Activated naive CD4-positive, alpha-beta T cell treated with anti-CD3 and anti-CD28 coated beads, Interleukin-2, amount 50 U/mL, for 24 hours (primary cell): ENCODE data around the gene RPH3AL.
"Not testable (repeated sequence)": the region's sequence is repeated elsewhere in the genome, so short reads cannot be mapped to it uniquely, and the experiment has no call there.

Experiments
- H3K27ac Mint-ChIP-seq: one replicate; pipeline ENCODE4 v1.8.0; 2021; ENCODE audit warnings: mild to moderate bottlenecking, mixed read lengths
- H3K27me3 Mint-ChIP-seq: one replicate; pipeline ENCODE4 v1.8.0; 2021; ENCODE audit warnings: mixed read lengths
- H3K36me3 Mint-ChIP-seq: one replicate; pipeline ENCODE4 v1.8.0; 2021; ENCODE audit warnings: mixed read lengths
- H3K4me1 Mint-ChIP-seq: one replicate; pipeline ENCODE4 v1.8.0; 2021; ENCODE audit warnings: mixed read lengths
- H3K4me3 Mint-ChIP-seq: one replicate; pipeline ENCODE4 v1.8.0; 2021; ENCODE audit warnings: mild to moderate bottlenecking, mixed read lengths
- H3K9me3 Mint-ChIP-seq: one replicate; pipeline ENCODE4 v1.8.0; 2021; ENCODE audit warnings: mixed read lengths

RPH3AL gene

DNA sequence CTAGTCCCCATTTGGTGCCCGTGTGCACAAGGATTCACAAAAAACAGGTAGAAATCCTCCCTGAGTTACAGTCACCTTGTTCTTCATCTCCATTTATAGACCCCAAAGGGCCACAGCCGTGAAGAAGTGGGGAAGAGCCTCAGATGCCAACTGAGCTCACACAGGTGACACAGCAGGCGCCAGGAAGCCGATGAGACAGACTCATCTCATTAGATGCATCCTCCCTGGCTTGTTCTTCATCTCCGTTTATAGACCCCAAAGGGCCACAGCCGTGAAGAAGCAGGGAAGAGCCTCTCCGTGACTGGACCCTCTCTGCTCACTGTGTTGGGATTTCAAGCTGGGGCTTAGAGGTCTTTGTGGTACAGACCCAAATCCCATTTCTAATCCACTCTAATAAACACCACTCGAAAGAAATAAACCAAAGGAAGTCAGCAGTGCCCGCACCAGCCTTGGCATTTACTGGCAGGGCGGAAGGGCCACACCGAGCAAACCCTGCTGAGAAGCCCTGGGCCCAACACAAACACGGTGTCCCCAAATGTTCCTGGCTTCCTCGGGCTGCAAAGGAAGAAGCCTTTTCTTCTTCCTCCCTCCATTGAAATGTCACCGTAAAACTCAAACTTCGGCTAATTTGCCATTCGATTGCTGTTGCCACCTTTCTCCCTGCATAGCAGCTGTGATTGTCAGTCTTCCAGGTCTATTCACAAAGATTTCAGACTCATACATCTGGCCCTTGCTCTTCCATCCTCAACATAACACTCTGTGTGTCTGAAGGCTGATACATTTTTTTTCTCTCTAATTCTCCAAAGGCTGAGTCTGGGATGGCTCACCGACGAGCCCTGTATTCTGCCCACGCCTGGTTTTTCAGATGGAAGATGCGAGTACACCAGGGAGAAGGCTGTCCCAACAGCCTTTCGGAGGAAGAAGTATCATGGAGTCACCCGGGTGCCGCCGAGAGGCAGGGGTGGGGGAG lies 126.2 kb downstream of the RPH3AL start:
- no peaks in the 10 kb centered on the region for H3K4me1 Mint-ChIP-seq
- no peaks in the 10 kb centered on the region for H3K9me3 Mint-ChIP-seq
- no peak overlapping the region for H3K27ac Mint-ChIP-seq
- H3K36me3 Mint-ChIP-seq = no peaks in the 10 kb centered on the region
- H3K27me3 Mint-ChIP-seq = no peaks in the 10 kb centered on the region
- no peak overlapping the region for H3K4me3 Mint-ChIP-seq

- Mint-ChIP-seq H3K4me3 (no peak overlapping the region), H3K4me1 (no peaks in the 10 kb centered on the region), H3K27me3 (no peaks in the 10 kb centered on the region), H3K9me3 (no peaks in the 10 kb centered on the region), H3K36me3 (no peaks in the 10 kb centered on the region), H3K27ac (no peak overlapping the region)
Measured at GRCh38 chr17:225551-225950, 127.1 kb downstream of the RPH3AL start.

DNA sequence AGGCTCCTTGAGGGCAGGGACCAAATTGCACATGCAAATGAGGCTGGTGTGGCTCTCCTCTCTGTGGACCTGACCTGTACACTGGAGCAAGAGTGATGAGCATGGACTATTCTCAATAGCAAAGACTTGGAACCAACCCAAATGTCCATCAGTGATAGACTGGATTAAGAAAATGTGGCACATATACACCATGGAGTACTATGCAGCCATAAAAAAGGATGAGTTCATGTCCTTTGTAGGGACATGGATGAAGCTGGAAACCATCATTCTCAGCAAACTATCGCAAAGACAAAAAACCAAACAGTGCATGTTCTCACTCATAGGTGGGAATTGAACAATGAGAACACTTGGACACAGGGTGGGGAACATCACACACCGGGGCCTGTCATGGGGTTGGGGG lies 128.0 kb downstream of the RPH3AL start:
- not testable (repeated sequence) for H3K27ac Mint-ChIP-seq, H3K4me3 Mint-ChIP-seq, H3K4me1 Mint-ChIP-seq, H3K27me3 Mint-ChIP-seq, H3K9me3 Mint-ChIP-seq, H3K36me3 Mint-ChIP-seq

DNA sequence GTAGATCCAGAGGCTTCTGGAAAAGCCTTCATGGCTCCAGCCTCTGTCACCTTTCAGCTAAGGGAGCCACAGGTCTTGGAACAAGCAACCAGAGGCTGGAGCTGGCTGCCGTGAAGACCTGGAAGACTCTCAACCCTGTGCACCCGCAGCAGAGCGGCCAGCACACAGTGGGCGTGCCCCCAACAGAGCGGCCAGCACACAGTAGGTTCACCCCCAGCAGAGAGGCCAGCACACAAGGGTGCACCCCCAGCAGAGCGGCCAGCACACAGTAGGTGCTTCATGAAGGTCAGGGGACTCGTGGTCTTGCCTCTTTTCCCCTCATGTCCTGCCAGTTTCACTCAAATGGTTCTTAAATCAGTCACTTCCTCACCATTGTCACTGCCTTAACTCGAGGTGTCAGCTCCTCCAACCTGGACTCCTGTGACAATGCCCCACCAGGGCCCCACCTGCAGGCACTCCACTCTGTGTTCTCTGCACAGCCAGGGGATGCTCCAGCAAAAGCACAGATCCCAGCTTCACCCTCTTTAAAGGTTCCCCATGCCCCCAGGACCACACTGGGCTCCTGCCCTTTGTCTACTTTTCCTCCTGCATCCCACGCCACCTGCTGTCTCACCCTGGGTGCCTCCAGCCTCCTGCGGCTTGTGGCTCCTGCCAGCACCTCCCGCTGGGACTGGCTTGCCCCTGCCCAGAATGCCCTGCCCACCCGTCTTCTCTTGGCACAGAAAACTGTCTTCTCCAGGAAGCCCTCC lies 128.7 kb downstream of the RPH3AL start:
- Mint-ChIP-seq H3K27ac (no peak overlapping the region), H3K36me3 (no peaks in the 10 kb centered on the region), H3K4me1 (no peaks in the 10 kb centered on the region), H3K4me3 (no peak overlapping the region), H3K27me3 (no peaks in the 10 kb centered on the region), H3K9me3 (no peaks in the 10 kb centered on the region)

- H3K9me3 Mint-ChIP-seq = no peaks in the 10 kb centered on the region
- no peaks in the 10 kb centered on the region for H3K27me3 Mint-ChIP-seq
- H3K4me3 Mint-ChIP-seq = no peak overlapping the region
- H3K27ac Mint-ChIP-seq = peak overlapping the region; percentile 41
- no peaks in the 10 kb centered on the region for H3K36me3 Mint-ChIP-seq
- H3K4me1 Mint-ChIP-seq = no peaks in the 10 kb centered on the region
Measured at GRCh38 chr17:222172-222571, 130.4 kb downstream of the RPH3AL start.

- H3K27me3 Mint-ChIP-seq = no peaks in the 10 kb centered on the region
- H3K36me3 Mint-ChIP-seq = no peaks in the 10 kb centered on the region
- no peaks in the 10 kb centered on the region for H3K9me3 Mint-ChIP-seq
- no peak overlapping the region for H3K4me3 Mint-ChIP-seq
- no peak overlapping the region for H3K27ac Mint-ChIP-seq
- H3K4me1 Mint-ChIP-seq = no peaks in the 10 kb centered on the region
Measured at GRCh38 chr17:219696-220095, 132.9 kb downstream of the RPH3AL start.

GRCh38 chr17:218432-219110 lies 134.0 kb downstream of the RPH3AL start:
- H3K4me1 Mint-ChIP-seq = no peaks in the 10 kb centered on the region
- H3K36me3 Mint-ChIP-seq = no peaks in the 10 kb centered on the region
- no peak overlapping the region for H3K27ac Mint-ChIP-seq
- H3K27me3 Mint-ChIP-seq = no peaks in the 10 kb centered on the region
- H3K9me3 Mint-ChIP-seq = no peaks in the 10 kb centered on the region
- no peak overlapping the region for H3K4me3 Mint-ChIP-seq

DNA sequence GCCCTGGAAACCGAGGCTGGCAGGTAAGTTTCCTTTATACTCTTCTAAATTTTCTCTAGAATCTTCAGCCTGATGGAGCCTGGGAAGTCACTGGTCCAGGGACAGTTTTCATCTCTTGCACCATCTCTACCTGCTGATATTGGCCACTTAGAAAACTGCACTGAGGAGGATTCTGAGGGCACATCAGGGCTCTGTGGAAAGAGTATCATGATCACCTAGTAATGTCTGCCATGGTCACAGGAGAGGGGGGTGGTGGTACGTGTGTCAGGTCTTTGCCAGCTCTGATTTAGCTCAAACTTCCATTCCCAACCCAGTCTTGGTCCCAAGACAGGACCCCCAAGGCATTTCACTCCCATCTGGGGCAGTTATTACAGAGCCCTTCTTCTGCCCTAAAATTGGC lies 136.0 kb downstream of the RPH3AL start:
- H3K27ac Mint-ChIP-seq = no peak overlapping the region
- H3K4me1 Mint-ChIP-seq = no peaks in the 10 kb centered on the region
- no peaks in the 10 kb centered on the region for H3K9me3 Mint-ChIP-seq
- H3K4me3 Mint-ChIP-seq = no peak overlapping the region
- no peaks in the 10 kb centered on the region for H3K36me3 Mint-ChIP-seq
- H3K27me3 Mint-ChIP-seq = no peaks in the 10 kb centered on the region

- not testable (repeated sequence) for H3K4me3 Mint-ChIP-seq, H3K27me3 Mint-ChIP-seq, H3K36me3 Mint-ChIP-seq, H3K27ac Mint-ChIP-seq, H3K4me1 Mint-ChIP-seq, H3K9me3 Mint-ChIP-seq
Measured at GRCh38 chr17:215563-216478, 136.8 kb downstream of the RPH3AL start.

DNA sequence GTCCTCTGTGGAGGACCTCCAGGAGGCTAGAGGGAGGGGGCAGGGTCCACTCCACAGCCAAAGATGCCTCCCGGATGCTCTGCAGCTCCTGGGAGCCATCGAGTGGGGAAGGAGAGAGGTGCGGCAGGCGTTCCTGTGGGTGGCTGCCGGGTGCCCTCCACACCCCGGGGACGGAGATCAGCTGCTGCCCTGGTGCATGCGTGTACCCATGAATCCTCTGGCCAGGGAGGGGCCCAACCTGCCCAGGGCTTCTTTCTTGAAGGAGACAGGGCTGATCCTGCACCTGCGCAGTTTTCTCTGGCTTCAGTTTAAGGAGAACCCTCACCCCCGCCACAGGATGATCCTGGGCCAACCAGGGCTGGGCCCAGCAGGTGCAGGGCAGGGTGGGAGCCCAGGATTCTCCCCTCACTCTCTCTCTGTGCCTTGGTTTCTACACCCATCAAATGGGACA lies 137.7 kb downstream of the RPH3AL start:
- Mint-ChIP-seq H3K27ac (no peak overlapping the region), H3K9me3 (no peaks in the 10 kb centered on the region), H3K4me1 (no peaks in the 10 kb centered on the region), H3K36me3 (no peaks in the 10 kb centered on the region), H3K4me3 (no peak overlapping the region), H3K27me3 (no peaks in the 10 kb centered on the region)

GRCh38 chr17:213286-214105 lies 139.1 kb downstream of the RPH3AL start:
- Mint-ChIP-seq H3K9me3 (no peaks in the 10 kb centered on the region), H3K27me3 (no peaks in the 10 kb centered on the region), H3K27ac (no peak overlapping the region), H3K4me1 (no peaks in the 10 kb centered on the region), H3K4me3 (no peak overlapping the region), H3K36me3 (no peaks in the 10 kb centered on the region)

DNA sequence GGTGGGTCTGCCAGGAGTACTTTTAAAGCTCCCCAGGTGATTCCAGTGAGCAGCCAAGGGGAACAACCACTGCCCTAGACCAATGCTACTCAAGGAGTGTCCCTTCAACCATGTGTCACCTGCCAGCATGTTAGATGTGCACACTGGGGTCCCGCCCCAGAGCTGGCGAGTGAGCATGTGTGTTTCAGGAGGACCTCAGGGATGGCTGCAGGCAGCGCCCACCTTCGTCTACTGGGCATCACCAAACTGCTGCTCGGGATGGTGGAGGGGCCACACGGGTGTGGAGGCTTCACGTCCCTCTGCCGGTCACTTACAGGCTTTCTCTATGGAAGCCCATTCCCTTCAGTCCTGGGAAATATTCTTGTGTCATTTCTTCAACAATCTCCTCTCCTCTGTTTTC lies 142.2 kb downstream of the RPH3AL start:
- Mint-ChIP-seq H3K36me3 (no peaks in the 10 kb centered on the region), H3K27me3 (no peaks in the 10 kb centered on the region), H3K4me3 (no peak overlapping the region), H3K9me3 (no peaks in the 10 kb centered on the region), H3K4me1 (no peaks in the 10 kb centered on the region), H3K27ac (no peak overlapping the region)

- no peaks in the 10 kb centered on the region for H3K9me3 Mint-ChIP-seq
- no peaks in the 10 kb centered on the region for H3K36me3 Mint-ChIP-seq
- H3K4me3 Mint-ChIP-seq = no peak overlapping the region
- H3K4me1 Mint-ChIP-seq = no peaks in the 10 kb centered on the region
- H3K27ac Mint-ChIP-seq = no peak overlapping the region
- H3K27me3 Mint-ChIP-seq = peaks cover under 1% of the 10 kb centered on the region
Measured at GRCh38 chr17:208429-208828, 144.2 kb downstream of the RPH3AL start.

DNA sequence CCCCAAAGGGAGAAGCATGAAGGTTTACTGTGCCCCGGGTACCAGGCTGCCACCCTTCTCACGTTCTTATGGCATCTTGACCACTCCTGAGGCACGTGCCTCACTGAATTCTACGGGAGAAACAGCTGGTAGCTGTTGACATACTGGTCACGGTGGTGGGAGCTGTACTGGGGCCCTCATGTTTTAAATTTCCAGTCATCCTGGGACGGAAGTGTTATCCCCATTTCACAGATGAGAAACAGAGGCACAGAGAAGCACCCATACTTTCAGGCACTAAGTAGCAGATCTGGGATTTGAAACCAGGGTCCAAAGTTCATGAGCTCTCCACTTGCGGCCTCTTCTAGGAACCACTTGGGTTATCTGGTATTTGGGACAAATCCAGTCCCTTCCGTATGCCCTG lies 144.8 kb downstream of the RPH3AL start:
- Mint-ChIP-seq H3K4me1 (no peaks in the 10 kb centered on the region), H3K27ac (no peak overlapping the region)

More for the DNA sequence above, 144.8 kb downstream of the RPH3AL start:
- Mint-ChIP-seq H3K36me3 (no peaks in the 10 kb centered on the region), H3K27me3 (peaks cover 2% of the 10 kb centered on the region), H3K9me3 (no peaks in the 10 kb centered on the region), H3K4me3 (no peak overlapping the region)
